ENCODE data around the gene HTRA2.
"Not testable (repeated sequence)": the region's sequence is repeated elsewhere in the genome, so short reads cannot be mapped to it uniquely, and the experiment has no call there.

Gene HTRA2

DNA sequence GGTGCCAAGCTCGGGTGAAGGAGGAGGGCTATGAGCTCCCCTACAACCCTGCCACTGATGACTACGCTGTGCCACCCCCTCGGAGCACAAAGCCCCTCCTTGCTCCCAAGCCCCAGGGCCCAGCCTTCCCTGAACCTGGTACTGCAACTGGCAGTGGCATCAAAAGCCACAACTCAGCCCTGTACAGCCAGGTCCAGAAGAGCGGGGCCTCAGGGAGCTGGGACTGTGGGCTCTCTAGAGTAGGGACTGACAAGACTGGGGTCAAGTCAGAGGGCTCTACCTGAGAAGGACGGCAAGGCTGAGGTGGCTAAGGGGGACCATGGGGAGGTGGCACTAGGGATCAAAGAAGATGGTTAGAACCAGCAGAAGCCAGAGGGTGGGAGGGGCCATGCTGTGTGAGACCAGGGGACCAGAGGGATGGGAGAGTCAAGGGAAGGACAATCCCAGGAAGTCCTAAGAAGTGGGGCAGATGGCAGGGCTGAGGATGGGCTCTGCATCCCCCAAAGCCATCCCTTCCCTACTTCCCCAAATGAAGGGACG, 27.2 kb downstream of the HTRA2 start:
- FAIRE-seq (no peak), DNase-seq (ENCODE audit: insufficient read length, low spot score) (no peak)

DNA sequence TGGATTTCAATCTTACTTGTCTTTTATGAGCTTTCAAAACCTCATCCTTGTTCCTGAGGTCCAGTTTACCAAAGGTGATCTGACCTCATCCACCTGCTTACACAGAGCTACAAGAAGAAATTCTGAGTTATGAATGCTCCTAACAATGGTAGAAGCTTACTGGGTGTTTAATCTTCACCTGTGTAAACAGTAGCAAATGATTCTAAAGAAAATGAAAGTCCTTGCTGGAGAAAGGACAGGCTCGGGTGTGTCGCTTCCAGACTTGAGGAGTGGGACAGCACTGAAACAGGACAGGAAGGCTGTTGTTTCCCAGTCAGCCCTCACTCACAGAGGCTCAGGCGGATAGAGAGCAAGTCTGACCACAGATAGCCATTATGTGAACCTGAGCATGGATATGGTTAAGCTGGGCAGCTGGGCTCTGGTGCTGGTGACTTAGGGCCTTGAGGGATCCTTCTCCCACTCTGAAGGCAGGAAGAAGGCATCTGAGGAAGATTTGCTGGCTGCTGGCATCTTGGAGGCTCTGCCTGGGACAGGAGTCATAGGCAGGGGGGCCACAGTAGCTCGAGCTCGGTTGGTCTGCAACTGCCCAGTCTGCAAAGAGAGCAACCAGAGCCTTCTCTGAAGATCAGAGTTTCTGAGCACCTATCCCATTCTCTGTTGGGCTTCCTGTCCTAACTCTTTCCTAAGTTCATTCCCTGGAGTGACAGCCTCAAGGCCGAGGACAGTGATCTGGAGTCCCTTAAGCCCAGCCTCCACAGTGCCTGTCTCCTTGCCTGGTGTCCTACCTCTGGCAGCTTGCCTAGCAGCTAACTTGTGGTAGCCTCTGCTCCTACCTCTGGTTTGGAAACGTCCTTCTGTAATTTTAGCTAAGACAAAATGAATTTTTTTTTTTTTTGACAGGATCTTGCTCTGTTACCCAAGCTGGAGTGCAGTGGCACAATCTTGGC, 28.8 kb downstream of the HTRA2 start:
- FAIRE-seq = peak; percentile 44

DNA sequence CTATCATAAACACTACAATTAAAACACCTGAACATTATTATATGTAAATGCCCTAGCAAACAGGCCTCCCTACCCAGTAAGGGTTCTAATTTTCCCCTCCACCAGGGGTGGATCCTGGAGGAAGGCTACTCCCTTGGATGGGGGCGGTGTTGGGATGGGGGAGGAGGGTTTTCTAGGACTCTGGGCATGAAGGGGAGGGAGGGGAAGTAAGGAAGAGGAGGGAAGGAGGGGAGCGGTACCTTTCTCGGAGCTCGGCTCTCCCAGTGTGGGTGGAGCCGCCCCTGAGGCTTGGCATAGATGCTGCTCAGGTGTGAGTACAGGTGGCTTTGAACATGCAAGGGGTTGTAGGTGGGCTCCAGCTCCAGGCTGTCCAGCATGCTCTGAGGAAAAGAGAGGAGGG, 30.2 kb downstream of the HTRA2 start:
- FAIRE-seq = no peak
- no peak for DNase-seq (ENCODE audit: insufficient read length, low spot score)

More for the DNA sequence above, 28.8 kb downstream of the HTRA2 start:
- no peak for DNase-seq (ENCODE audit: insufficient read length, low spot score)

DNA sequence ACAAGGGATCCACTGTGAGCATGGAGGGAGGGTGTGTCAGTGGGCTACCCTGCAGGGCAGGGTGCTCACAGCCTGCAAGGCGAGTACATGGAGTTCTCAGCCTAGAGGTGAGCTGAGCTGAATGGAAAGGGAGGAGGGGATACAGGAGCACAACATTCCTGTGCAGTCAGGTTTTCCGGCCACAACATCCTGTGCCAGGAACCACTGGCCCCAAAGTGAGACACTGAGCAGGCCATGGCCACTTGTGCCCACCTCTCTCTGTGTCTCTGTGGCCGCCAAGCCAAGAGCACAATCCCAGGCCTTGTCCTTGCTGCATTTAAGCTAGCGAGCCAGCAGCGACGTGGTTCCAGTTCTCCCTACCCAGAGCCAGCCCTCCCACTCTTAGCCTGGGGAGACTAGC, 30.9 kb downstream of the HTRA2 start:
- FAIRE-seq = no peak
- no peak for DNase-seq (ENCODE audit: insufficient read length, low spot score)

DNA sequence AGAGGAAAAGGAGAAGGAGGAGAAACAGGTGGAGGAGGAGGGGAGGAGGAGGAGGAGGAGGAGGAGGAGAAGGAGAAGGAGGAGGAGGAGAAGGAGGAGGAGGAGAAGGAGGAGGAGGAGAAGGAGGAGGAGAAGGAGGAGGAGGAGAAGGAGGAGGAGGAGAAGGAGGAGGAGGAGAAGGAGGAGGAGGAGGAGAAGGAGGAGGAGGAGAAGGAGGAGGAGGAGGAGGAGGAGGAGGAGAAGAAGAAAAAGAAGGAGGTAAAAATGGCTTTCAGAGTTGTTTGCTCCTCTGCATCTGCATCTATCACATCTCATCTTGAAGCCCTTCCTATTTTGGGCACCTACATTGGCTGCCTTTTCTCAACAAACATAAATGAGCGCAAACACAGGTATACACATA, 31.3 kb downstream of the HTRA2 start:
- FAIRE-seq; DNase-seq (ENCODE audit: insufficient read length, low spot score): not testable (repeated sequence)

DNA sequence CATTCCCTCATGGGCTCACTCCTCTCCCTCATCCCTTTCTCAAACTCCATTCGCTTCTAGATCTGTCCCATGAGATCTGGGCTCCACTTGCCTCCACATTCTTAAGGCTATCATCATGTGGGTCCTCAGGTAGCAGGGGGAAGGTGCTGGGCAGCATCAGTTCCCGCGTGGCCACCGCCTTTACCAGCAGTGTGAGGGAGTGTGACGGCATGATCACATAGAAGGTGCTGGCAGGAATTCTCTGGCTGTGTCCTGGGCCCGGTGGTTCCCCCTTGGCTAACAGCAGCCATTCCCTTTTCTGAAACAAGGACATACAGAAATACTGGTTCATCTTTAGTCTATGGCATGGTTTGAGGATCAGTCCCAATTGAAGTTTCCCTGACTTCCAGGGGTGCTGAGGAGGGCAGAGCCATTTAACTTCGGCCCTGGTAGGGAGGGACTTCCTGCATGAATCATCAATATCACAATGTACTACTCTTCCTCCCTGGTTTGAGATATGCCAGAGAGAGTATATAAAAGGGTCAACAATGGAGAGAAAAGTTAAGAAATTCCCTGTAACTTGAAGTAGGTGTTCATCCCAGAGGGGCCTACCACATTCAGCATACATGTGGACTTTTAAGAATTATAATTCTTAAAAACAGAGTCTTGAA, 32.5 kb downstream of the HTRA2 start:
- FAIRE-seq = no peak
- no peak for DNase-seq (ENCODE audit: insufficient read length, low spot score)

DNA sequence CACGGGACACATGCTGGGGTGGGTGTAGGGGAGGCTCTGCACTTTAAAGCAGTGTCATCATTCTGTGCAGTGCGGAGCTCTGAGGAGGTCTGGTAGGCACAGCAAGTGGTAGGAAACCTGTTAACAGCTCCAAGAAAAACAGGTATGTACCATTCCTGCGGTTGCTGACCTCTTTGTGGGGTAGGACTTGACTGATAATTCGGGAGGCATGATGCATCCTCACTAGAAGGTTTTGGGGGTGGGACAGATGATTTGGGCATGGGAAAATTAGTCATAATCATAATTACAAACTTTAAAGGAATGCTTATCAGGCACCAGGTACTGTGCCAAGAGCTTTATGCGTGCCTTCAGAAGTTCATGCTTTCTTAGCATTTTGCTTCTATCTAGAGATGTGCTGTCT, 34.5 kb downstream of the HTRA2 start:
- no peak for DNase-seq (ENCODE audit: insufficient read length, low spot score)
- FAIRE-seq = no peak

DNA sequence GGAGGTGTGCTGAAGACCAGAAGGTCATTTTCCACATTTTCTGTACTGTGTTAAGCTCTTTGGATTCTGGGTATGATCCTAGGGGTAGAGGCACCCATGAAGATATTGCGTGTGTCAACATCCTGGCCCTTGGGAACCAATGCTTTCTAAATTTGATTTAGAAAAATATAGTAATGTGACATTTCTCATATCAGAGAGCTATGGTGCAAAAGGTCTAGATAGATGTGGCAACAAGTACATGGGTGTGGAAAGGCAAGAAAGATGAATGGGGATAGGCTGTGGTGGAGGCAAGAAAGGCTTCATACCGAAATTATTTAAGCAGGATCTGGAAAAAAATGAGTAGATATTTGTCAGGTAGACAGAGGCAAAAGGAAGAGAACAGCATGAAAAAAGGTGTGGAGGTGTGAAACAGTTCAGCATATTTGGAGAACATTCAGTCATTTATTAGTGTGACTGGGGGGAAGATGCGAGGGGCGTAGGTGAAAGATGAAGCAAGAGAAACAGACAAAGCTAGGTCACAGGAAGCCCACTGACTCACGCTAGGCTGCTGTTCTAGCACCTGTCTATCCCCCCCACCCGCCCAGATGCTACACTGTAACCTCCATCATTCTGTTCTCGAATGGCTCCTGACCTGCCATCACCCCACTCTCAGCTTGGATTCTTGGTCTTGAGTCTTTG, 36.5 kb downstream of the HTRA2 start:
- DNase-seq (ENCODE audit: insufficient read length, low spot score) (no peak), FAIRE-seq (peak; percentile 73)

DNA sequence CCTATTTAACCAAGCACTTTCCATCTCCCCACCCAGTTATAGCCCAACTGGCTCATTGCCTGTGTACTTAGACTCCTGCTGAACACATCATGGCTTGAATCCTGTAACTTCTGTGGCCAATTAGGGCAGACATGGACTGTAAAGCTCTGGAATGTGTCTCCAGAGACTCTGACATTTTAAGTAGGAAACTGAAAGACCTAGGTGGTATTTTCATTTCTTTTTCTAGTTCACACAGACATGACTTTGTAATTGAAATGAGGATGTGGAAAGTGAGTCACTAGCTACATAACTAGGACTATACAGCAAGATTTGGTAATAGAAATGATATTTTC, 37.0 kb downstream of the HTRA2 start:
- FAIRE-seq = no peak

DNA sequence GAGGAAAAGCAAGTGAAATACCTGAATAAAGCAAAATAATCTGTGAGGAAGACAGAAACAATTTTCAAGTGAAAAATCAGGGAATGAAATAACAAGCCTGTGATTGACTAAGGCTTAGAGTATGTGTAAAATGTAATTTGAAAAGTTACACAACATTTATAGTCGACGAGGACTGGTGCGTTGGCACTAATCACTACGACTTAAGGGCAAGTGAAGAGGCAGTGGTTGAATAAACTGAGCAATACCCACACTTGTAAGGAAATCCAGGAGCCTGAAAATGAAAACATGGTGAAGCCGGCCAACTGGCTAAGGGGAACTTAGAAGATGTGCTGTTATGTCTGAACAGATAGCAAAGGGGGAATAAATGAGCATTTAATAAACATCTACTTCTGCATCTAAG, 38.1 kb downstream of the HTRA2 start:
- DNase-seq (ENCODE audit: insufficient read length, low spot score) (no peak), FAIRE-seq (no peak)

More for the DNA sequence above, 37.0 kb downstream of the HTRA2 start:
- DNase-seq (ENCODE audit: insufficient read length, low spot score) = no peak

DNA sequence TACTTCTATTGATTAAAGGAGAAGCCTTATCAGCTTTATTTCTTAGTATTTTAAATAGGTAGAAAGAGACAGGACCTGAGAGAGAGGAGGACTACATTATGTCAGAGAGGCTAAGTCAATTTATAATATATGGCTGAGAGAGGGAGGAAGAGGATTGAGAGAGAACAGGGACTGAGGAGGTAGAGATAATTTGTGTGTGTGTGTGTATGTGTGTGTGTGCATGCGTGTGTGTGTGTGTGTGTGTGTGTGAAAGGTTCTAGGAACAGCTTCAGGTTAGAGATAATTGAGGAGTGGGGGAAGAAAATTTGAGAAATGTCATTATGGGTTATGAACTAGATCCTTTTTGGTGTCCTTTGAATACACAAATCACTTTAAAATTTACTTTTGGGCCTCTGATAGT, 40.0 kb downstream of the HTRA2 start:
- peak; percentile 37 for FAIRE-seq
- no peak for DNase-seq (ENCODE audit: insufficient read length, low spot score)

DNA sequence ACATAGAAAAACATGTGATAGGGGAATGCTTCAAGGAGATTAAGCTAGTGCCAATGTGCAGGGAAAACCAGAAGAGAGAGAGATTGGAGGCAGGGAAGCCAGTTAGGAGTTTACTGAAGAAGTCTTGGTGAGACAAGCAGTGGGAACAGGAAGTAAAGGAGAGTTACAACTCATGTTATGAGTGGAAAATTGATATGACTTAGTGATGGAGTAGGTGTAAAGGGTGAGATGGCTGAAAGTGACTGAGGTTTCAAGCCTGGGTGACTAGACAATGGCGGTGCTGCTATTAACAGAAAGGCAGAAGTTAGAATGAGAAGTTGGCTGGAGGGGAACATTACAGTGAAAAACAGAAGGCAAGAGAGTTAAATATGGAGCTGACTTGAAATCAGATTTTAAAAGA, 41.3 kb downstream of the HTRA2 start:
- FAIRE-seq = peak; percentile 95

DNA sequence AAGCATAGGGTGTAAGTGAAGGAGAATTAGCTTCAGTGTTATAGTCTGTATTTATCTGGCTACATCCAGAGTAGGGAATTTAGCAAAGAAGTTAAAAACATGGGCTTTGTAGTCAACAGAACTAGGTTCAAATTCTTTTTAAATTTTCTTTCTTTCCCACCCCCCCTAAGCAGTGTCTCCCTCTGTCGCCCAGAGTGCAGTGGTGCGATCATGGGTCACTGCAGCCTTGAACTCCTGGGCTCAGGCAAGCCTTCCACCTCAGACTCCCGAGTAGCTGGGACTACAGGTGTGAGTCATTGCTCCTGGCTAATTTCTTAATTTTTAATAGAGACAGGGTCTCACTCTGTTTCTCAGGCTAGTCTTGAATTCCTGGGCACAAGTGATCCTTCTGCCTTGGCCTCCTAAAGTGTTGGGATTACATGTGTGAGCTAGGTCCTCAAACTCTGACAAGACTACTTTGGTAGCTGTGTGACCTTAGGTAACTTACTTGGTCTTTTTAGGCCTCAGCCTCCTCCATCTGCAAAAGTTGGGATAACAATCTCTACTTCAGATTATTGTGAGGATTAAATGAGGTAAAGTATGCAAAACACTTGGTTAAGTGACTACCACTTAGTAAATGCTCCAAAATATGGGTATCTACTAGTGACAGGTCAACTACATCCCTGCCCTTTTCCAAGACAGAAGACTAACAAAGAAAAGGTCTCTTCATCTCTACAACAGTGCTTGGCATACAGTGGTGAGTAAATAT, 42.6 kb downstream of the HTRA2 start:
- DNase-seq (ENCODE audit: insufficient read length, low spot score) (no peak), FAIRE-seq (peak; percentile 4)

More for the DNA sequence above, 41.3 kb downstream of the HTRA2 start:
- DNase-seq (ENCODE audit: insufficient read length, low spot score) = no peak

DNA sequence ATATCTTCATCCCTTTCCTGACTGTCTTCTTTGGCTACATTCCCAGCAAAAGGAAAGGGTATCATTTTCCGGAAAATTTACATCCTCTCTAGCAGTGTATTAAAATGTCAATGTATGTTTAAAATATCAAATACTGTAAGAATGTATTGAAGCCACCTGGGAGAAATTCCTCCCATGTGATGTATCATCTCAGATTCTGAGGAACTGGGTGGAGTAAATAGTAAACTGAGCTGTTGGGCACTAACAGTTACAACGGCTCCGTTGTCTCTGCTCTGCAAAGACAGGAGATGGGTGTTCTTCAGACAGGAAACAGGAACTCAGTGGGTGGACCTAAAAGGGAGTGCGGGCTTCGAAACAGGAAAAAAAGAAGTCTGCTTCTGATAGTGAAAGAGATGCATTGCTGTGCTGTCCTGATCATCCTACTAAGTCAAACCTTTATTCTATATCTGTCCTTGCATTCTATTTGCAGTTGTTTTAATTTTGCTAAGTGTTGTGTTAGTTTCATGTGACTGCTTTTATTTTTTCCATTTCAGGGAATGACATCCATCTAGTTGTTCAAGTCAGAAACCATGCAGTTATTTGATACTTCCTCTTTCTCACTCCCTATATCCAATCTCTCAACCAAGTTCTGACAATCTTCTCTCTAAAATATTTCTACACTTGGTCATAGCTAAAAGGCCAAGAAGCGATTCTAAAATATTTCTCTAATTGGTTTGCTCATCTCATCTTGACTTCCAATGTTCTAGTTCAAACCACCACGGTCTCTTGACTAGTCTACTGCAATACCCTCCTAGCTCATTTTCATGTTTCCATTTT, 44.2 kb downstream of the HTRA2 start:
- DNase-seq (ENCODE audit: insufficient read length, low spot score) (no peak), FAIRE-seq (peak; percentile 90)

DNA sequence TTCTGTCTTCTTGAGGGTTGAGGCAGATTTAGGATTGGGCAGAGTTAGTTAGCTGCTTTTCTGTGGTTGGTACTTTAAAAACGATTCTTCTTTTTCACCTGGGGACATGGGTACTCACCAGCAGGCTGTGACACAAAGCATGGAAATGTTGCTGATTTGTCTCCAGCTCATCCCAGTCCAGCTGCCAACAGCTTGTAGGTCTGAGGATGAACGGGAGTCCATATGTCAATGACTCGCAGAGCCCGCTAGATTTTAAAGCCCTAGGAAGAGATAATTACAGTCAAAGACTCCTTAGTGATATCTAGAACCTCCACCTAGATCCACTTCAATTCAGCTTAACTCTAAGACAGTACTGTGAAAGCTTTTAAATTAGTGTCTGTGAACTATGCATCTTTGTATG, 45.6 kb downstream of the HTRA2 start:
- FAIRE-seq (no peak), DNase-seq (ENCODE audit: insufficient read length, low spot score) (no peak)

DNA sequence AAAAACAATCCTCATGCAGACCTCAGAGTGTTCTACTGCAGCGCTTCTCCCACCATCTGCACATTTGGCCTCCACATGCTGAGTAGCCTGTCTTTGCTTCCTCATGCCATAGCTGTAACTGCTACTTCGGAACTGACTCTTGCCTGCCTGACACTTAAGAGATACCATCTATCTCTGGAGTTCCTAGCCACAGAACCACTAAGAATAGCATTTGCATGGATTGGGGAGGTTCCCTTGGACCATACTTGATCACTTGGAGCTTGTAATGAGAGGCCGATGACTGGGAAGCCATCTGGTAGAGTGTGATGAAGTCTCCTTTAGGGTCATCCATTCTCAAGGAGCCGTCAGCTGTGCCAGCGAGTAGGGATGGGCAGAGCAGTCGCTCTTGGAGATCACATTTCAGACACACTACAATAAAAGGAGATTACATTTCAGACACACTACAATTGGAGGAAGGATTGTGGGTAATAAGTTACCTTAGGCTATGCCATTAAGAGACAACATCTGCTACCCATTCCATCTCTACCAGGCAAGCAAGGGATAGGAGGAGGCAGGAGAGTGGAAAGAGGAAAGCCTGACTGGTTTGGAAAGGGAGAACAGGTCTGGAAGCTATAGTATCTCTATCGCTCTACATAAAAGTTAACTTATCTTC, 46.6 kb downstream of the HTRA2 start:
- DNase-seq (ENCODE audit: insufficient read length, low spot score) (no peak), FAIRE-seq (no peak)

DNA sequence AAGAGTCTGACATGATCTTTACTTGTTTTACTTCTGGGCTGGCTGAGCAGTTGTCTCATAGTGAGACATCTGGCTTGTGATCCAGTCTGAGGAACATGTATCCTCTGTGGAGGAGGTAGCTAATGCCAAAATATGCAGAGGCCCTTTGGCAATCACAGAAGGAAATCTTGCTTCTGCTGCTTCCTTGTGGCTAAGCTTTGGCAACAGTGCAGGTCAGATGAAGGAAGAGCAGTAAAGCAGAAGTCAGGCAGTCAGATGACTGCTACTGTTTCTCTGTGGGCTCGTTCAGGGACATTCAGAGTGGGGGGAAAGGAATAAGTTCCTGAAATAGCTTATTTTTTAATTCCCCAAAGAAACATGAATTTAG, 47.1 kb downstream of the HTRA2 start:
- no peak for DNase-seq (ENCODE audit: insufficient read length, low spot score)
- no peak for FAIRE-seq

DNA sequence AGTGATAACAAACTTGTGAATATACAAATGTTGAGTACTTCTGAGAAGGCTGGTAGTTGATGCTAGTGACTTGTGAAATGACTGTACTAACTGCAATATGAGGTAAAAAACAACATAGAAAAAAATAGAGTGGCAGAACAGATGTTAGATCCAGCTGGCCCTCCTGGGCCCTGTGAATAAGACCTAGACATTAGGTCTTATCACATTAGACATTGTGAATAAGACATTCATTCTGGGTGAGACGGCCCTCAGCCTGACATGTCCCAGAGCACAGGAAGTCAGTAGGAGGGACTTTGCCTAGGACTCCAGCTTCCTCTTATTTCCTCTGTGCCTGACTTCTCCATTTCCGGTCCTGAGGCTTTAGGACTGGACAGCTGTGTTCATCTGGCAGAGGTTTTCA, 47.7 kb downstream of the HTRA2 start:
- DNase-seq (ENCODE audit: insufficient read length, low spot score) = no peak
- peak; percentile 83 for FAIRE-seq

DNA sequence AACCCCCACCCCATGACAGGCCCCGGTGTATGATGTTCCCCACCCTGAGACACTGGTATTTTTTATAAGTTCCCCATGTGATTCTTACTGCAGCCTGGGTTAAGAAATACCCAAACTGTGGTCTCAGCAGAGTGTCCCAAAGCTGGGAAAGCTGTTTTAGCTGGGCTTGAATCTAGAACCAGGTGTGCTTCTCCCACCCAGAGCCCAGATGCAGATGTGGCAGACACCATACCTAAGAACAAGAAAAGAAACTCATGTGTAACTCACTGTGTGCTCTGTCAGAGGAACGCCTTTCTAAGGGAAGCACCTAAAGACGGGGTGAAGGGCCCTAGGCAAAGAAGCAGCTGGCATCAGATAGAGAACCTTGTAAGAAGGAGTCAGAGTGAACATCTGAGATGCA, 48.7 kb downstream of the HTRA2 start:
- FAIRE-seq (peak; percentile 75), DNase-seq (ENCODE audit: insufficient read length, low spot score) (no peak)

Data from GM19239 (cell line).